Measurements from ENCODE around the gene TNFAIP1. TPM values are rescaled to one million over a fixed set of nuclear protein-coding genes. Genes with fewer than 3 reads are reported as not detected.
A peak's percentile ranks its signal among the peaks of the same experiment; 100 is the strongest.

The TNFAIP1 gene
- total RNA-seq, 4 donors from 2014 or later, result 25.1 to 36.0 (median 28.2) TPM

GRCh38 chr17:28367641-28368305 is 32.2 kb downstream of the TNFAIP1 start:
- WGBS, 2 donors, result 90 to 91% methylated on average over 19 to 21 of the region's 21 CpGs
- H3K36me3 ChIP-seq, result peaks cover 0 to 54% (median 13%) of the 10 kb centered on the region in 3 donors
- TF ChIP-seq EP300 (IDR thresholded peaks at IDR 0.05), result no peak
- no peak for TF ChIP-seq CTCF (IDR thresholded peaks at IDR 0.05)
- no peak for TF ChIP-seq POLR2A (IDR thresholded peaks at IDR 0.05)

GRCh38 chr17:28368306-28368831 is 32.8 kb downstream of the TNFAIP1 start:
- TF ChIP-seq EP300 (IDR thresholded peaks at IDR 0.05) (no peak), POLR2A (IDR thresholded peaks at IDR 0.05) (no peak), CTCF (IDR thresholded peaks at IDR 0.05) (no peak)
- Histone ChIP-seq H3K9me3 (no peaks in the 10 kb centered on the region), H3K36me3 (peaks cover 0 to 48% (median 7%) of the 10 kb centered on the region in 3 donors)

More at GRCh38 chr17:28367641-28368305, 32.2 kb downstream of the TNFAIP1 start:
- no peak for DNase-seq (ENCODE audit: low spot score in 2 of 2)
- no peaks in the 10 kb centered on the region for H3K27me3 ChIP-seq
- H3K27ac ChIP-seq, result no peak overlapping the region
- H3K4me3 ChIP-seq, result no peak overlapping the region
- H3K4me1 ChIP-seq, result peaks cover 0 to 26% (median 10%) of the 10 kb centered on the region in 4 donors
- H3K9me3 ChIP-seq, result no peaks in the 10 kb centered on the region

GRCh38 chr17:28368915-28369683 is 33.5 kb downstream of the TNFAIP1 start:
- WGBS, 2 donors, result 90 to 91% methylated on average over 23 of the region's 23 CpGs
- DNase-seq (ENCODE audit: low spot score in 2 of 2), result no peak
- H3K27ac ChIP-seq, result no peak overlapping the region
- TF ChIP-seq EP300 (IDR thresholded peaks at IDR 0.05) (no peak), POLR2A (IDR thresholded peaks at IDR 0.05) (no peak), CTCF (IDR thresholded peaks at IDR 0.05) (no peak)
- H3K4me1 ChIP-seq, result peaks cover 0 to 36% (median 17%) of the 10 kb centered on the region in 4 donors
- no peaks in the 10 kb centered on the region for H3K27me3 ChIP-seq
- no peak overlapping the region for H3K4me3 ChIP-seq
- peaks cover 0 to 40% (median 0%) of the 10 kb centered on the region in 3 donors for H3K36me3 ChIP-seq
- no peaks in the 10 kb centered on the region for H3K9me3 ChIP-seq

More at GRCh38 chr17:28368306-28368831, 32.8 kb downstream of the TNFAIP1 start:
- Histone ChIP-seq H3K27ac (no peak overlapping the region), H3K4me3 (no peak overlapping the region), H3K4me1 (peaks cover 0 to 32% (median 16%) of the 10 kb centered on the region in 4 donors), H3K27me3 (no peaks in the 10 kb centered on the region)
- WGBS, 2 donors, result 90 to 92% methylated on average over 5 of the region's 5 CpGs
- DNase-seq (ENCODE audit: low spot score in 2 of 2), result no peak

- Histone ChIP-seq H3K27me3 (no peaks in the 10 kb centered on the region), H3K4me3 (no peak overlapping the region), H3K36me3 (peaks cover 0 to 35% (median 0%) of the 10 kb centered on the region in 3 donors), H3K9me3 (no peaks in the 10 kb centered on the region), H3K4me1 (peaks cover 0 to 36% (median 17%) of the 10 kb centered on the region in 4 donors), H3K27ac (peak overlapping the region in 1 of 4 donors; percentile 73)
- no peak for DNase-seq (ENCODE audit: low spot score in 2 of 2)
- WGBS, 2 donors, result 74 to 80% methylated on average over 7 to 10 of the region's 10 CpGs
- TF ChIP-seq POLR2A (IDR thresholded peaks at IDR 0.05) (no peak), CTCF (IDR thresholded peaks at IDR 0.05) (no peak), EP300 (IDR thresholded peaks at IDR 0.05) (no peak)
Measured at GRCh38 chr17:28369684-28370034, 34.1 kb downstream of the TNFAIP1 start.
